Activated CD4-positive, alpha-beta T cell treated with anti-CD3 and anti-CD28 coated beads, Interleukin-2, amount 10 ng/mL, durations not matched to agents 24 days and 14 days (primary cell): Measurements from ENCODE around the gene TAS2R20. TPM values are rescaled to one million over a fixed set of nuclear protein-coding genes. Genes with fewer than 3 reads are reported as not detected.
A peak's percentile ranks its signal among the peaks of the same experiment; 100 is the strongest.

Experiments
- DNase-seq: peaks from one replicate; pipeline ENCODE4 v3.0.0; 2022
- H3K27ac Mint-ChIP-seq: one replicate; pipeline ENCODE4 v1.8.0; 2022; ENCODE audit warnings: mild to moderate bottlenecking, mixed read lengths
- H3K27me3 Mint-ChIP-seq: one replicate; pipeline ENCODE4 v1.8.0; 2022; ENCODE audit warnings: mixed read lengths
- H3K36me3 Mint-ChIP-seq: one replicate; pipeline ENCODE4 v1.8.0; 2022; ENCODE audit warnings: low read depth, mild to moderate bottlenecking, mixed read lengths
- H3K4me1 Mint-ChIP-seq: one replicate; pipeline ENCODE4 v1.8.0; 2021; ENCODE audit warnings: mixed read lengths
- H3K4me3 Mint-ChIP-seq: one replicate; pipeline ENCODE4 v1.8.0; 2022; ENCODE audit warnings: mild to moderate bottlenecking, moderate library complexity, mixed read lengths
- H3K9me3 Mint-ChIP-seq: one replicate; pipeline ENCODE4 v1.8.0; 2021; ENCODE audit warnings: mixed read lengths
- intact Hi-C: fragments of 100-400 bp; cut with micrococcal nuclease; formaldehyde crosslinking; loops from one replicate; pipeline ENCODE4 v1.15.1; 2023
- total RNA-seq: library from RNA; stranded (reverse); gene quantifications from 2 replicates; pipeline ENCODE4 v1.2.3, GENCODE V29; 2022

TAS2R20 gene
- total RNA-seq, 1 donor from 2014 or later: 2.1 TPM

GRCh38 chr12:10989107-10989506 is 9.0 kb downstream of the TAS2R20 start:
- H3K9me3 Mint-ChIP-seq: peaks cover 14% of the 10 kb centered on the region
- DNase-seq: no peak
- no peak overlapping the region for H3K27ac Mint-ChIP-seq
- intact Hi-C loops: no loop called here
- peaks cover 2% of the 10 kb centered on the region for H3K4me1 Mint-ChIP-seq
- no peak overlapping the region for H3K4me3 Mint-ChIP-seq
- peaks cover 22% of the 10 kb centered on the region for H3K36me3 Mint-ChIP-seq
- peaks cover 26% of the 10 kb centered on the region for H3K27me3 Mint-ChIP-seq

- peaks cover 16% of the 10 kb centered on the region for H3K4me1 Mint-ChIP-seq
- peaks cover 14% of the 10 kb centered on the region for H3K9me3 Mint-ChIP-seq
These were observed 11.3 kb downstream of the TAS2R20 start, which contains the start of gene TAS2R50 for GRCh38 chr12:10986812-10987211. TSS of gene TAS2R50 (minus strand) at chr12:10986912. CDS start at chr12:10986860, 52 bp downstream.

GRCh38 chr12:10982244-10982643 is 15.9 kb downstream of the TAS2R20 start:
- peaks cover 17% of the 10 kb centered on the region for H3K4me1 Mint-ChIP-seq
- peaks cover 2% of the 10 kb centered on the region for H3K36me3 Mint-ChIP-seq
- intact Hi-C loops: loop anchor here (2.0 kb wide), 1 partner anchor 189 kb away; the partner anchor contains the start of gene SMIM10L1
- peak; percentile 89 for DNase-seq
- H3K9me3 Mint-ChIP-seq: no peaks in the 10 kb centered on the region
- peak overlapping the region; percentile 22 for H3K4me3 Mint-ChIP-seq
- no peak overlapping the region for H3K27ac Mint-ChIP-seq
- peaks cover 62% of the 10 kb centered on the region for H3K27me3 Mint-ChIP-seq

More at GRCh38 chr12:10986812-10987211, 11.3 kb downstream of the TAS2R20 start, which contains the start of gene TAS2R50:
- Mint-ChIP-seq H3K36me3 (peaks cover 16% of the 10 kb centered on the region), H3K4me3 (no peak within 1 kb of the TSS), H3K27ac (no peak within 1 kb of the TSS), H3K27me3 (peaks cover 36% of the 10 kb centered on the region)
- no peak for DNase-seq
- intact Hi-C loops: no loop called here

GRCh38 chr12:10974965-10975364 is 23.1 kb downstream of the TAS2R20 start:
- H3K36me3 Mint-ChIP-seq: peaks cover 3% of the 10 kb centered on the region
- H3K27me3 Mint-ChIP-seq: peaks cover 52% of the 10 kb centered on the region
- H3K4me1 Mint-ChIP-seq: no peaks in the 10 kb centered on the region
- H3K4me3 Mint-ChIP-seq: no peak overlapping the region
- H3K27ac Mint-ChIP-seq: no peak overlapping the region
- DNase-seq: no peak
- intact Hi-C loops: no loop called here
- no peaks in the 10 kb centered on the region for H3K9me3 Mint-ChIP-seq

GRCh38 chr12:10968765-10969456 is 29.2 kb downstream of the TAS2R20 start:
- Mint-ChIP-seq H3K4me3 (no peak overlapping the region), H3K9me3 (no peaks in the 10 kb centered on the region), H3K4me1 (no peaks in the 10 kb centered on the region), H3K27me3 (no peaks in the 10 kb centered on the region), H3K36me3 (peaks cover 2% of the 10 kb centered on the region), H3K27ac (no peak overlapping the region)
- no peak for DNase-seq
- intact Hi-C loops: no loop called here

GRCh38 chr12:10967409-10967808 is 30.7 kb downstream of the TAS2R20 start:
- Mint-ChIP-seq H3K4me1 (no peaks in the 10 kb centered on the region), H3K4me3 (no peak overlapping the region), H3K9me3 (no peaks in the 10 kb centered on the region), H3K27me3 (no peaks in the 10 kb centered on the region), H3K36me3 (peaks cover 2% of the 10 kb centered on the region), H3K27ac (no peak overlapping the region)
- intact Hi-C loops: no loop called here
- no peak for DNase-seq

GRCh38 chr12:10966314-10966713 is 31.8 kb downstream of the TAS2R20 start:
- intact Hi-C loops: no loop called here
- no peaks in the 10 kb centered on the region for H3K4me1 Mint-ChIP-seq
- no peaks in the 10 kb centered on the region for H3K9me3 Mint-ChIP-seq

GRCh38 chr12:10965476-10965875 is 32.6 kb downstream of the TAS2R20 start:
- Mint-ChIP-seq H3K4me3 (no peak overlapping the region), H3K36me3 (peaks cover 2% of the 10 kb centered on the region), H3K27ac (no peak overlapping the region), H3K27me3 (no peaks in the 10 kb centered on the region), H3K4me1 (peaks cover 2% of the 10 kb centered on the region), H3K9me3 (no peaks in the 10 kb centered on the region)
- DNase-seq: no peak
- intact Hi-C loops: no loop called here

More at GRCh38 chr12:10966314-10966713, 31.8 kb downstream of the TAS2R20 start:
- Mint-ChIP-seq H3K4me3 (no peak overlapping the region), H3K27me3 (no peaks in the 10 kb centered on the region), H3K36me3 (peaks cover 2% of the 10 kb centered on the region), H3K27ac (no peak overlapping the region)
- no peak for DNase-seq

- no peak overlapping the region for H3K27ac Mint-ChIP-seq
These were observed 37.9 kb downstream of the TAS2R20 start for GRCh38 chr12:10960211-10960610.

GRCh38 chr12:10959804-10960203 is 38.3 kb downstream of the TAS2R20 start:
- H3K9me3 Mint-ChIP-seq: no peaks in the 10 kb centered on the region
- intact Hi-C loops: no loop called here
- H3K27ac Mint-ChIP-seq: no peak overlapping the region
- H3K4me1 Mint-ChIP-seq: peaks cover 15% of the 10 kb centered on the region
- H3K27me3 Mint-ChIP-seq: peaks cover 5% of the 10 kb centered on the region
- H3K36me3 Mint-ChIP-seq: peaks cover 2% of the 10 kb centered on the region
- no peak overlapping the region for H3K4me3 Mint-ChIP-seq
- no peak for DNase-seq

More at GRCh38 chr12:10960211-10960610, 37.9 kb downstream of the TAS2R20 start:
- DNase-seq: peak; percentile 65
- Mint-ChIP-seq H3K36me3 (peaks cover 2% of the 10 kb centered on the region), H3K4me1 (peaks cover 15% of the 10 kb centered on the region), H3K27me3 (peaks cover 5% of the 10 kb centered on the region), H3K9me3 (no peaks in the 10 kb centered on the region), H3K4me3 (no peak overlapping the region)
- intact Hi-C loops: no loop called here

- H3K27me3 Mint-ChIP-seq: peaks cover 5% of the 10 kb centered on the region
- peaks cover 16% of the 10 kb centered on the region for H3K4me1 Mint-ChIP-seq
- no peak overlapping the region for H3K4me3 Mint-ChIP-seq
- intact Hi-C loops: no loop called here
- peaks cover 13% of the 10 kb centered on the region for H3K9me3 Mint-ChIP-seq
- DNase-seq: no peak
- H3K36me3 Mint-ChIP-seq: peaks cover 2% of the 10 kb centered on the region
- H3K27ac Mint-ChIP-seq: no peak overlapping the region
These were observed 40.4 kb downstream of the TAS2R20 start for GRCh38 chr12:10957741-10958140.

- intact Hi-C loops: no loop called here
- Mint-ChIP-seq H3K27me3 (peaks cover 5% of the 10 kb centered on the region), H3K4me3 (no peak overlapping the region), H3K27ac (no peak overlapping the region), H3K9me3 (peaks cover 13% of the 10 kb centered on the region), H3K4me1 (peaks cover 16% of the 10 kb centered on the region), H3K36me3 (peaks cover 2% of the 10 kb centered on the region)
- no peak for DNase-seq
These were observed 42.0 kb downstream of the TAS2R20 start for GRCh38 chr12:10956085-10956484.

GRCh38 chr12:10952645-10953044 is 45.5 kb downstream of the TAS2R20 start:
- peaks cover 22% of the 10 kb centered on the region for H3K9me3 Mint-ChIP-seq

More at GRCh38 chr12:10952645-10953044, 45.5 kb downstream of the TAS2R20 start:
- peaks cover 8% of the 10 kb centered on the region for H3K36me3 Mint-ChIP-seq
- no peak for DNase-seq
- H3K4me3 Mint-ChIP-seq: no peak overlapping the region
- H3K27ac Mint-ChIP-seq: no peak overlapping the region
- intact Hi-C loops: no loop called here
- H3K4me1 Mint-ChIP-seq: peaks cover 9% of the 10 kb centered on the region
- H3K27me3 Mint-ChIP-seq: peaks cover 5% of the 10 kb centered on the region
